IPS DF 6.9 (cell line): ENCODE data around the gene MOK.

ENCODE experiments used
- DNase-seq: peaks from one replicate; pipeline ENCODE4 v3.0.0-alpha.2; 2013; ENCODE audit warnings: low read depth, low spot score
- H3K27ac ChIP-seq: one replicate; pipeline ENCODE4 v1.5.1; 2013; ENCODE audit warnings: low read length, control low read depth
- H3K27me3 ChIP-seq: 2 replicates; pipeline ENCODE4 v1.6.1; 2013; ENCODE audit warnings: mild to moderate bottlenecking, low read length; ENCODE audit not compliant: control insufficient read depth, insufficient read depth
- H3K36me3 ChIP-seq: 2 replicates; pipeline ENCODE4 v1.6.1; 2013; ENCODE audit warnings: low read length; ENCODE audit not compliant: control insufficient read depth, insufficient read depth
- H3K4me1 ChIP-seq: 2 replicates; pipeline ENCODE4 v1.6.1; 2013; ENCODE audit warnings: low read length; ENCODE audit not compliant: control insufficient read depth, insufficient read depth
- H3K4me3 ChIP-seq: 2 replicates; pipeline ENCODE4 v1.5.1; 2013; ENCODE audit warnings: mild to moderate bottlenecking, low read length
- H3K9me3 ChIP-seq: 2 replicates; pipeline ENCODE4 v1.6.1; 2013; ENCODE audit warnings: low read length, inconsistent platforms; ENCODE audit not compliant: control insufficient read depth, insufficient read depth
- WGBS: extraction: QIAGEN DNeasy Blood & Tissue Kit; methylation state at CpG from one replicate; pipeline ENCODE4 v1.1.7; 2013; ENCODE audit warnings: mixed read lengths, missing lambda C conversion rate; ENCODE audit not compliant: insufficient read length, insufficient coverage; 5-methylcytosine and 5-hydroxymethylcytosine counted together

Gene MOK

GRCh38 chr14:102285106-102285505 is 19.9 kb downstream of the MOK start:
- Histone ChIP-seq H3K4me1 (no peaks in the 10 kb centered on the region), H3K27ac (no peak overlapping the region), H3K36me3 (no peaks in the 10 kb centered on the region), H3K4me3 (no peak overlapping the region), H3K9me3 (no peaks in the 10 kb centered on the region), H3K27me3 (no peaks in the 10 kb centered on the region)
- no CpG with 5 or more reads among the region's 2 CpGs for WGBS
- DNase-seq, result no peak

DNA sequence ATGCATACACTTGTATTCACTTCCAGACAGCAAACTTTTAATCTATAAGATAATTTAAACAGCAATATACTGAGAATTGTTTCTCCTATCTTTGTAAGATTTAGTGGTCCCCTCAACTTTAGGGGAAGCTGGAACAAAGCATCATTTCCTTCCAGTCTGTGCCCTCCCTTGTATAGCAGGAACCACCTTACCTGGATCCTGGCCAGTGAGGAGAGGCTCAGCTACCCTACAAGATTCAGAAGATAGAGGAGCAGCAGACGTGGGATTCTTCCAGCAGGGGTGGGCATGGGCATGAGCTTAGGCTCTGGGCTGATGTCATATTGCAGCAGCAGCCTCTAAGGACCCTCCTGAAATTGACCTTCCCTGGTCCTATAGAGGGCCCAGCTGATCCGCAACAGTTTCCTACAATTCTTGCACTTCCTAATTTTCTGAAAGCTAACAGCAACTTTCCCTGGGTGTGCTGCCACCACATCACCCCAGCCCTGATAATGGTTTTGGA is 21.3 kb downstream of the MOK start:
- DNase-seq, result no peak

GRCh38 chr14:102282751-102283465 is 22.1 kb downstream of the MOK start:
- H3K4me1 ChIP-seq, result no peaks in the 10 kb centered on the region
- WGBS, result no CpG with 5 or more reads among the region's 9 CpGs
- DNase-seq, result no peak
- no peaks in the 10 kb centered on the region for H3K27me3 ChIP-seq
- no peak overlapping the region for H3K27ac ChIP-seq
- H3K9me3 ChIP-seq, result no peaks in the 10 kb centered on the region
- H3K36me3 ChIP-seq, result no peaks in the 10 kb centered on the region
- no peak overlapping the region for H3K4me3 ChIP-seq

More for the DNA sequence above, 21.3 kb downstream of the MOK start:
- Histone ChIP-seq H3K9me3 (no peaks in the 10 kb centered on the region), H3K27ac (no peak overlapping the region), H3K4me1 (no peaks in the 10 kb centered on the region), H3K4me3 (no peak overlapping the region), H3K27me3 (no peaks in the 10 kb centered on the region), H3K36me3 (no peaks in the 10 kb centered on the region)
- WGBS, result no CpG with 5 or more reads among the region's 2 CpGs

- Histone ChIP-seq H3K27ac (no peak overlapping the region), H3K4me1 (no peaks in the 10 kb centered on the region), H3K4me3 (no peak overlapping the region), H3K36me3 (no peaks in the 10 kb centered on the region), H3K27me3 (no peaks in the 10 kb centered on the region), H3K9me3 (no peaks in the 10 kb centered on the region)
- WGBS, result no CpG with 5 or more reads among the region's 8 CpGs
- DNase-seq, result no peak
These were observed 24.5 kb downstream of the MOK start for GRCh38 chr14:102280376-102280962.

- no CpG with 5 or more reads among the region's 8 CpGs for WGBS
- Histone ChIP-seq H3K27ac (no peak overlapping the region), H3K36me3 (no peaks in the 10 kb centered on the region), H3K4me3 (no peak overlapping the region), H3K27me3 (no peaks in the 10 kb centered on the region), H3K4me1 (no peaks in the 10 kb centered on the region), H3K9me3 (no peaks in the 10 kb centered on the region)
- no peak for DNase-seq
These were observed 25.1 kb downstream of the MOK start for GRCh38 chr14:102279688-102280348.

- no CpG with 5 or more reads among the region's 3 CpGs for WGBS
- H3K36me3 ChIP-seq, result no peaks in the 10 kb centered on the region
- H3K4me3 ChIP-seq, result no peak overlapping the region
- H3K27ac ChIP-seq, result no peak overlapping the region
- no peaks in the 10 kb centered on the region for H3K4me1 ChIP-seq
- no peaks in the 10 kb centered on the region for H3K27me3 ChIP-seq
- DNase-seq, result no peak
- no peaks in the 10 kb centered on the region for H3K9me3 ChIP-seq
These were observed 25.7 kb downstream of the MOK start for GRCh38 chr14:102279282-102279681.

- no peak for DNase-seq
- no peaks in the 10 kb centered on the region for H3K27me3 ChIP-seq
- no peaks in the 10 kb centered on the region for H3K9me3 ChIP-seq
- H3K4me3 ChIP-seq, result no peak overlapping the region
- no peak overlapping the region for H3K27ac ChIP-seq
- H3K4me1 ChIP-seq, result no peaks in the 10 kb centered on the region
- no peaks in the 10 kb centered on the region for H3K36me3 ChIP-seq
- WGBS, result no CpG with 5 or more reads among the region's 6 CpGs
These were observed 26.4 kb downstream of the MOK start for GRCh38 chr14:102278631-102278935.

- Histone ChIP-seq H3K27ac (no peak overlapping the region), H3K4me1 (no peaks in the 10 kb centered on the region), H3K27me3 (no peaks in the 10 kb centered on the region), H3K9me3 (no peaks in the 10 kb centered on the region), H3K4me3 (no peak overlapping the region), H3K36me3 (no peaks in the 10 kb centered on the region)
- DNase-seq, result no peak
- no CpG with 5 or more reads among the region's 7 CpGs for WGBS
These were observed 26.9 kb downstream of the MOK start for GRCh38 chr14:102277874-102278630.

DNA sequence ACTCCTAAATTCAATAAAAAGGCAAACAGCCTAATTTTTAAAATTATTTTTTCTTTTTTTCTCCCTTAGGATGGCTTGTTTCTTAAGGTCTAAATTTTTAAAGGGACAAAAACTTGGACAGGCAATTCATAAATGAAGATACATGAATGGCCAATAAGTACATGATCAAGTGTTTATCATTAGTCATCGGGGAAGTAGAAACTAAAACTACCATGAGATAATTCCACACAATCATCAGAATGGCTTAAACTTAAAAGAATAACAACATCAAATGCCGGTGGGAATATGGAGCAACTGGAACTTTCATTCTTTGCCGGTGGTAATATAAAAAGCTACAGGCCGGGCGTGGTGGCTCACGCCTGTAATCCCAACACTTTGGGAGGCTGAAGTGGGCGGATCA is 29.1 kb downstream of the MOK start:
- Histone ChIP-seq H3K27me3 (no peaks in the 10 kb centered on the region), H3K4me1 (no peaks in the 10 kb centered on the region), H3K27ac (no peak overlapping the region), H3K36me3 (no peaks in the 10 kb centered on the region), H3K9me3 (no peaks in the 10 kb centered on the region), H3K4me3 (no peak overlapping the region)
- no peak for DNase-seq
- no CpG with 5 or more reads among the region's 7 CpGs for WGBS

- H3K36me3 ChIP-seq, result no peaks in the 10 kb centered on the region
- no peaks in the 10 kb centered on the region for H3K4me1 ChIP-seq
- H3K27me3 ChIP-seq, result no peaks in the 10 kb centered on the region
- no peak overlapping the region for H3K4me3 ChIP-seq
- no peak for DNase-seq
- no peaks in the 10 kb centered on the region for H3K9me3 ChIP-seq
- H3K27ac ChIP-seq, result no peak overlapping the region
- WGBS, result no CpG with 5 or more reads among the region's 5 CpGs
These were observed 32.6 kb downstream of the MOK start for GRCh38 chr14:102272392-102272791.
